HCT116 (cell line): ENCODE results near the gene ARL9. TPM values are rescaled to one million over a fixed set of nuclear protein-coding genes. Genes with fewer than 3 reads are reported as not detected.

ENCODE experiments used
- ATAC-seq: fragments of 200-7000 bp; cut with Tn5 transposase; 2 replicates; pipeline ENCODE4 v1.9.1; 2020; ENCODE audit warnings: mild to moderate bottlenecking, moderate library complexity
- BruUV-seq: library from RNA; stranded (reverse); fragments of 400-500 nt; replicated peaks from 2 replicates; lab custom pipeline; 2021; lab: Mats Ljungman, UMichigan
- CTCF ChIA-PET: fragments of 300-600 bp; sonication (Branson Sonifier 250); formaldehyde crosslinking; loops from one replicate; lab custom pipeline; 2021; ENCODE audit warnings: antibody characterized with exemption; lab: Charles Lee
- POLR2A ChIA-PET: fragments of 300-600, 350-600 bp; sonication (Branson Sonifier 250); formaldehyde crosslinking; loops from one replicate; lab custom pipeline; 2021; ENCODE audit warnings: antibody characterized with exemption; lab: Charles Lee
- RAD21 ChIA-PET, 2 experiments: fragments of 300-600 bp; sonication (Branson Sonifier 250); formaldehyde crosslinking; loops; one replicate each; lab custom pipeline; 2023; ENCODE audit warnings: low total read pairs in 2 of 2; ENCODE audit not compliant: uncharacterized antibody in 2 of 2, unreplicated experiment in 2 of 2, low non-redundant PET in 1 of 2; lab: Charles Lee
- DNase-seq: peaks from one replicate; pipeline ENCODE4 v3.0.0-alpha.2; 2010; ENCODE audit warnings: low read depth, low spot score
- H2AFZ ChIP-seq: fragments of 200-600 bp; shearing (Covaris generic), sonication (generic); 2 replicates; pipeline ENCODE4 v1.6.1; 2017; ENCODE audit warnings: low read depth, mixed run types, mixed read lengths, antibody characterized with exemption, low read length; ENCODE audit not compliant: poor library complexity, severe bottlenecking
- H3K27ac ChIP-seq: 2 replicates; pipeline ENCODE4 v1.5.1; 2012; ENCODE audit warnings: low read depth, low read length
- H3K27me3 ChIP-seq: fragments of 200-600 bp; sonication (generic); 2 replicates; pipeline ENCODE4 v1.6.1; 2016; ENCODE audit warnings: mixed run types, low read length, mixed read lengths; ENCODE audit not compliant: insufficient read depth
- H3K36me3 ChIP-seq, 2 experiments: fragments of 200-500 bp in 1 of 2; fragments of 200-600 bp in 1 of 2; sonication (Bioruptor generic) in 1 of 2; sonication (generic) in 1 of 2; 2 replicates each; pipeline versions ENCODE4 v1.5.1 to v1.6.1; 2014 to 2016; ENCODE audit warnings: low read length in 2 of 2, inconsistent platforms in 1 of 2, mixed read lengths in 1 of 2, mixed run types in 1 of 2; ENCODE audit not compliant: insufficient read depth in 2 of 2, control insufficient read depth in 1 of 2
- H3K4me1 ChIP-seq, 2 experiments: fragments of 200-600 bp in 1 of 2; sonication (generic) in 1 of 2; 2 replicates each; pipeline versions ENCODE4 v1.5.1 to v1.6.1; 2012 to 2017; ENCODE audit warnings: low read length in 2 of 2, inconsistent platforms in 1 of 2, mild to moderate bottlenecking in 1 of 2, mixed read lengths in 1 of 2, mixed run types in 1 of 2, moderate library complexity in 1 of 2; ENCODE audit not compliant: insufficient read depth in 2 of 2, control insufficient read depth in 1 of 2
- H3K4me2 ChIP-seq: fragments of 200-600 bp; sonication (generic); 2 replicates; pipeline ENCODE4 v1.6.1; 2017; ENCODE audit warnings: mixed run types, low read length, mixed read lengths
- H3K4me3 ChIP-seq, 2 experiments: fragments of 200-600 bp in 1 of 2; sonication (generic) in 1 of 2; replicated peaks in 1 of 2; 2 replicates each; pipeline ENCODE4 v1.5.1; 2011 to 2016; ENCODE audit warnings: low read length in 2 of 2, control low read depth in 1 of 2, low read depth in 1 of 2, mild to moderate bottlenecking in 1 of 2, mixed read lengths in 1 of 2, mixed run types in 1 of 2
- H3K79me2 ChIP-seq: fragments of 200-600 bp; sonication (generic); 2 replicates; pipeline ENCODE4 v1.6.1; 2017; ENCODE audit warnings: mild to moderate bottlenecking, mixed run types, low read length, moderate library complexity, mixed read lengths; ENCODE audit not compliant: insufficient read depth
- H3K9ac ChIP-seq: fragments of 200-600 bp; sonication (generic); 2 replicates; pipeline ENCODE4 v1.6.1; 2016; ENCODE audit warnings: low read length, mixed read lengths
- H3K9me2 ChIP-seq: fragments of 200-600 bp; sonication (generic), shearing (Covaris generic); 2 replicates; pipeline ENCODE4 v1.6.1; 2017; ENCODE audit warnings: mixed run types, mild to moderate bottlenecking, moderate library complexity; ENCODE audit not compliant: insufficient read depth
- H3K9me3 ChIP-seq, 2 experiments: fragments of 200-500 bp in 1 of 2; fragments of 200-600 bp in 1 of 2; sonication (Bioruptor generic) in 1 of 2; sonication (generic) in 1 of 2; 2 replicates each; pipeline ENCODE4 v1.6.1; 2014 to 2017; ENCODE audit warnings: low read length in 2 of 2, mixed read lengths in 2 of 2, inconsistent platforms in 1 of 2, low read depth in 1 of 2, mild to moderate bottlenecking in 1 of 2, mixed run types in 1 of 2, moderate library complexity in 1 of 2; ENCODE audit not compliant: control insufficient read depth in 1 of 2, insufficient read depth in 1 of 2
- H4K20me1 ChIP-seq: fragments of 200-600 bp; sonication (generic), shearing (Covaris generic); 2 replicates; pipeline ENCODE4 v1.6.1; 2017; ENCODE audit warnings: mixed run types, mild to moderate bottlenecking, moderate library complexity; ENCODE audit not compliant: insufficient read depth
- ATF3 ChIP-seq: IDR thresholded peaks from 2 replicates; pipeline ENCODE4 v1.6.1; 2012
- POLR2A ChIP-seq: IDR thresholded peaks from 2 replicates; pipeline ENCODE4 v1.7.0; 2011; ENCODE audit warnings: borderline replicate concordance; ENCODE audit not compliant: insufficient read depth, insufficient read length; ENCODE audit errors: extremely low read depth
- ZBTB33 ChIP-seq: IDR thresholded peaks from 2 replicates; pipeline ENCODE4 v1.6.1; 2011; ENCODE audit warnings: mild to moderate bottlenecking, low read length, moderate library complexity; ENCODE audit not compliant: insufficient replicate concordance; ENCODE audit errors: extremely low read depth
- intact Hi-C: fragments of 100-400 bp; cut with micrococcal nuclease; formaldehyde crosslinking; loops from 2 replicates; pipeline ENCODE4 v1.10.0; 2022
- total RNA-seq: library from RNA; stranded (reverse); gene quantifications from one replicate; pipeline ENCODE4 v1.2.1, GENCODE V29; 2021; ENCODE audit not compliant: unreplicated experiment

ARL9 gene
- total RNA-seq, 1 experiment from 2014 or later, result not detected

GRCh38 chr4:56465599-56466295 is 39.8 kb upstream of the ARL9 start:
- 0 out of 2 replicates have a peak, but pooled peaks cover 7% of the 10 kb centered on the region for H4K20me1 ChIP-seq
- DNase-seq (no peak), ATAC-seq (peak; percentile 5; the same call in 1 of the 2 replicates)
- no peaks in the 10 kb centered on the region for H3K9me3 ChIP-seq
- H3K79me2 ChIP-seq, result peaks cover 86% of the 10 kb centered on the region
- no peaks in the 10 kb centered on the region for H3K9me2 ChIP-seq
- H3K36me3 ChIP-seq, result peaks cover 10 to 25% of the 10 kb centered on the region in 2 experiments; a peak in 2 of 4 replicates
- POLR2A ChIA-PET, result interaction anchor here (0.6 to 1.6 kb wide), 4 partner anchors 26 to 294 kb away, joined by 3 to 11 read pairs (median 3); partner anchors contain the start of genes PAICS and PPAT
- CTCF ChIA-PET, result no interaction called here
- intact Hi-C loops, result loop anchor here (2.0 kb wide), 1 partner anchor 31 kb away; the partner anchor contains the start of gene PPAT
- TF ChIP-seq ATF3 (no peak), POLR2A (no peak), ZBTB33 (no peak)
- no peaks in the 10 kb centered on the region for H3K27me3 ChIP-seq
- peak overlapping the region; percentile 79 for H3K4me2 ChIP-seq
- H3K4me1 ChIP-seq, result peaks cover 13 to 28% of the 10 kb centered on the region in 2 experiments
- no peak overlapping the region for H2AFZ ChIP-seq
- no TSS peak for BruUV-seq
- H3K9ac ChIP-seq, result peak overlapping the region; percentile 89
- peak overlapping the region; percentile 88 to 91 for H3K4me3 ChIP-seq
- peak overlapping the region; percentile 75 for H3K27ac ChIP-seq
- RAD21 ChIA-PET, result interaction anchor here in 1 of 2 experiments (0.7 kb wide), 1 partner anchor 79 kb away, joined by 4 read pairs; no protein-coding TSS in a partner anchor
